Heart left ventricle (tissue), 16 donors: ENCODE data around the gene SH3BGR. TPM values are rescaled to one million over a fixed set of nuclear protein-coding genes. Genes with fewer than 3 reads are reported as not detected.

ENCODE experiments used
- ATAC-seq, 4 donors: fragments of 200-7000 bp; cut with Tn5 transposase; one replicate each; pipeline ENCODE4 v1.9.1; 2020 to 2022; ENCODE audit warnings: moderate library complexity in 4 of 4, mild to moderate bottlenecking in 3 of 4, moderate number of reproducible peaks in 1 of 4
- DNase-seq, 5 donors: peaks; one replicate each; pipeline ENCODE4 v3.0.0-alpha.2; 2020
- H3K27ac ChIP-seq, 12 donors: fragments of 200-600 bp; sonication (generic) in 4 of 12; one replicate each; pipeline versions ENCODE4 v1.5.0 to v1.8.0; 2016 to 2022; ENCODE audit warnings: mild to moderate bottlenecking in 2 of 12
- H3K27me3 ChIP-seq, 9 donors: fragments of 200-600 bp; sonication (generic) in 2 of 9; one replicate each; pipeline versions ENCODE4 v1.5.1 to v1.8.0; 2016 to 2022; ENCODE audit warnings: mild to moderate bottlenecking in 3 of 9
- H3K36me3 ChIP-seq, 9 donors: fragments of 200-600 bp; sonication (generic) in 2 of 9; one replicate each; pipeline versions ENCODE4 v1.5.0 to v1.8.0; 2018 to 2022; ENCODE audit warnings: mild to moderate bottlenecking in 2 of 9
- H3K4me1 ChIP-seq, 12 donors: fragments of 200-600 bp; sonication (generic) in 4 of 12; one replicate each; pipeline versions ENCODE4 v1.5.0 to v1.8.0; 2016 to 2022; ENCODE audit warnings: mild to moderate bottlenecking in 3 of 12
- H3K4me3 ChIP-seq, 12 donors: fragments of 200-600 bp; sonication (generic) in 4 of 12; one replicate each; pipeline versions ENCODE4 v1.5.0 to v1.8.0; 2017 to 2022; ENCODE audit warnings: mild to moderate bottlenecking in 9 of 12, moderate library complexity in 4 of 12
- H3K9me3 ChIP-seq, 12 donors: fragments of 200-600 bp; sonication (generic) in 4 of 12; one replicate each; pipeline versions ENCODE4 v1.5.0 to v1.8.0; 2016 to 2022; ENCODE audit warnings: mild to moderate bottlenecking in 1 of 12
- POLR2A ChIP-seq, 2 donors: fragments of 450-650 bp; IDR thresholded peaks; one replicate each; pipeline ENCODE4 v1.6.1; 2017; ENCODE audit warnings: antibody characterized with exemption in 2 of 2, mild to moderate bottlenecking in 2 of 2, moderate library complexity in 2 of 2
- WGBS, 4 donors: extraction: QIAGEN DNeasy Blood & Tissue Kit in 2 of 4; methylation state at CpG; one replicate each; pipeline versions ENCODE4 v1.1.5 to v1.1.7; 2013 to 2018; 5-methylcytosine and 5-hydroxymethylcytosine counted together
- intact Hi-C, 10 donors: fragments of 100-400 bp; cut with DNase I; formaldehyde crosslinking; loops; one replicate each; pipeline versions ENCODE4 v1.11.1 to v1.14.2; 2022
- polyA plus RNA-seq, 2 donors: library from polyadenylated mRNA; stranded (reverse); fragments of 200-250 nt; gene quantifications; one replicate each; pipeline ENCODE4 v1.2.3, GENCODE V29; 2013
- total RNA-seq, 9 donors: library from RNA; depleted of rRNA in 2 of 9; stranded (reverse); fragments of >200 nt in 2 of 9; fragmentation: NEBNext Ultra II Directional in 3 of 9; extraction: Animal tissue kit (Norgen Biotek cat#: 25700) in 3 of 9; gene quantifications; one replicate each; pipeline versions ENCODE4 v1.1.0 to v1.2.4, GENCODE V29; 2016 to 2023
- TF ChIP-seq, protein P1 (sequence below), 12 donors: fragments of 200-600 bp; sonication (generic) in 4 of 12; IDR thresholded peaks; one replicate each; pipeline versions ENCODE4 v1.5.0 to v1.8.0; 2018 to 2022; ENCODE audit warnings: antibody characterized with exemption in 12 of 12, mild to moderate bottlenecking in 5 of 12
- donor health status: ischemic (EF 13 %, LVEDD 7.1; RV severe dilation, severe dysfunction).
- donor health status: healthy with polysubstance abuse.
- donor health status: DM: no; HTN: yes; CAD: no.
- donor health status: DM: no; HTN: no; CAD: no.
- donor health status: ischemic (EF 25% LVEDD 6.9; RV normal size, moderate dysfunction).
- donor health status: ischemic (EF 25% LVEDD 5.7; RV mildly dilated, moderate dysfunction).
- donor health status: healthy.
- donor health status: DM: yes; HTN: yes; CAD: no.
- donor health status: ischemic (EF 35%, LVEDD 5.7; RV mildly dilated, moderate dysfunction).
- donor health status: nonischemic (EF 11% LVEDD 7.7; RV severe dilation, severe dysfunction).
- donor health status: DM: yes; HTN: yes; CAD: no.
- donor health status: PGD.
- donor health status: ischemic (EF 29% LVEDD 5.4; RV normal size, mild dysfunction).
- donor health status: nonischemic (EF 23%, LVEDD 6.1; RV moderate dilation, normal function).

The SH3BGR gene
- total and polyA plus RNA-seq, 11 donors, result 52.1 to 357 (median 135) TPM

DNA sequence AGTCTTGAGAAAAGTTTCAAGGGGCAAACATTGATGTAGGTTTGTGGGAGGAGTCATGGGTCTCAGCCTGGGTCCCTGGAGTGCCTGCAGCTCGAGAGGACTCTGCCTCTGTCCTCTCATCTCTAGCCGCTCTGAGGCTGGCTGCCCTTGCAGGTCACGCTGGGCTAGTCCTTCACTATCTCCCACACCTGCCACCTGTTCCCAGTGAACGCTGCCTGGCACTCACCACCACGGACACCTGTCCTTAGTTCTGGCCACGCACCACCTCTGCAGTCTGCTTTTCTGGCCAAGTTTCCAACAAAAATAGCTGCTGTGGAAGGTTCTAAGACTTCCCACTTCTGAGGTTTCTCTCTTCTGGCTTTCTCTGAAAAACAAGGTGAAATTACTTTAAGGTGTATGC is 52.5 kb downstream of the SH3BGR start:
- WGBS, 4 donors, result 53 to 63% (median 62%) methylated on average over 6 of the region's 6 CpGs
- ATAC-seq, result peak in 1 of 4 donors; percentile 48

DNA sequence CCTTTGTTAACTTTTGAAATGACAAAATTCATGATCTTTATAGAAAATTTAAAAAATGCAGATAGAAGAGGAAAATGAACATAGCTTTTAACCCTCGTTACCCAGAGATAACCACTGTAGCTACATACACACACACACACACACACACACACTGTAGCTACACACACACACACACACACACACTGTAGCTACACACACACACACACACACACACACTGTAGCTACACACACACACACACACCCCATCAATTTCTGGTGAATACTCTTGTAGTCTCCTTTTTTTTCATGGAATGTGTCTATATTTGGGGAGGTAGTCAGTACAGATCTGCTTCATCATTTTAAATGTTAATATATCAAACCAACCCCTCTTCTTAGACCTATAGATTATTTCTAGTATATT is 58.5 kb downstream of the SH3BGR start:
- Histone ChIP-seq H3K4me3 (no peak overlapping the region), H3K36me3 (peaks cover 0 to 8% (median 0%) of the 10 kb centered on the region in 9 donors), H3K9me3 (no peaks in the 10 kb centered on the region), H3K27ac (no peak overlapping the region), H3K4me1 (peaks cover 0 to 7% (median 0%) of the 10 kb centered on the region in 12 donors), H3K27me3 (no peaks in the 10 kb centered on the region)
- ATAC-seq (no peak), DNase-seq (no peak)
- TF ChIP-seq POLR2A (IDR thresholded peaks at IDR 0.05), result no peak
- TF ChIP-seq, protein P1, sequence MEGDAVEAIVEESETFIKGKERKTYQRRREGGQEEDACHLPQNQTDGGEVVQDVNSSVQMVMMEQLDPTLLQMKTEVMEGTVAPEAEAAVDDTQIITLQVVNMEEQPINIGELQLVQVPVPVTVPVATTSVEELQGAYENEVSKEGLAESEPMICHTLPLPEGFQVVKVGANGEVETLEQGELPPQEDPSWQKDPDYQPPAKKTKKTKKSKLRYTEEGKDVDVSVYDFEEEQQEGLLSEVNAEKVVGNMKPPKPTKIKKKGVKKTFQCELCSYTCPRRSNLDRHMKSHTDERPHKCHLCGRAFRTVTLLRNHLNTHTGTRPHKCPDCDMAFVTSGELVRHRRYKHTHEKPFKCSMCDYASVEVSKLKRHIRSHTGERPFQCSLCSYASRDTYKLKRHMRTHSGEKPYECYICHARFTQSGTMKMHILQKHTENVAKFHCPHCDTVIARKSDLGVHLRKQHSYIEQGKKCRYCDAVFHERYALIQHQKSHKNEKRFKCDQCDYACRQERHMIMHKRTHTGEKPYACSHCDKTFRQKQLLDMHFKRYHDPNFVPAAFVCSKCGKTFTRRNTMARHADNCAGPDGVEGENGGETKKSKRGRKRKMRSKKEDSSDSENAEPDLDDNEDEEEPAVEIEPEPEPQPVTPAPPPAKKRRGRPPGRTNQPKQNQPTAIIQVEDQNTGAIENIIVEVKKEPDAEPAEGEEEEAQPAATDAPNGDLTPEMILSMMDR (IDR thresholded peaks at IDR 0.05), result no peak
- WGBS, 4 donors, result 88 to 94% (median 90%) methylated on average over 1 of the region's 1 CpG
- intact Hi-C loops, result no loop called here

More for the DNA sequence above, 52.5 kb downstream of the SH3BGR start:
- intact Hi-C loops, result no loop called here
- no peaks in the 10 kb centered on the region for H3K27me3 ChIP-seq
- no peak overlapping the region for H3K4me3 ChIP-seq
- DNase-seq, result no peak
- no peaks in the 10 kb centered on the region for H3K9me3 ChIP-seq
- H3K4me1 ChIP-seq, result no peaks in the 10 kb centered on the region
- TF ChIP-seq, protein P1 (IDR thresholded peaks at IDR 0.05), result no peak
- no peak for TF ChIP-seq POLR2A (IDR thresholded peaks at IDR 0.05)
- H3K27ac ChIP-seq, result no peak overlapping the region
- H3K36me3 ChIP-seq, result peaks cover 0 to 8% (median 0%) of the 10 kb centered on the region in 9 donors

DNA sequence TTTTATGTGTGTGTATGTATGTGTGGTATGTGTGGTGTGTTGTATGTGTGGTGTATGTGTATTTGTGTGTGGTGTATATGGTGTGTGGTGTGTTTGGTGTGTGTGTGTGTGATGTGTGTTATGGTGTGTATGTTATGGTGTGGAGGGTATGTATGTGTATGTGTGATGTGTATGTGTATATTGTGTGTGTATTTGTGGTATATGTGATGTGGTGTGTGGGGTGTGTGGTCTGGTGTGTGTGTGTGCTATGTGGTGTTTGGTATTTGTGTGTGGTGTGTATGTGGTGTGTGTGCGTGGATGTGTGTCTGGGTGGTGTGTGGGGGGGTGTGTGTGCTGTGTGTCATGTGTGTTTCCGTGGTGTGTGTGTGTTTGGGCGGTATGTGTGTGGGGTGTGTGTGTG is 59.3 kb downstream of the SH3BGR start:
- TF ChIP-seq POLR2A (IDR thresholded peaks at IDR 0.05), result no peak
- TF ChIP-seq, protein P1 (IDR thresholded peaks at IDR 0.05), result no peak
- Histone ChIP-seq H3K36me3 (peaks cover 0 to 17% (median 3%) of the 10 kb centered on the region in 9 donors), H3K27ac (no peak overlapping the region), H3K27me3 (no peaks in the 10 kb centered on the region), H3K4me3 (no peak overlapping the region), H3K4me1 (peaks cover 0 to 7% (median 0%) of the 10 kb centered on the region in 12 donors), H3K9me3 (no peaks in the 10 kb centered on the region)
- peak in 1 of 4 donors; percentile 36 for ATAC-seq
- 92 to 99% (median 95%) methylated on average over 3 of the region's 3 CpGs for WGBS, 4 donors
- intact Hi-C loops, result no loop called here
- no peak for DNase-seq

DNA sequence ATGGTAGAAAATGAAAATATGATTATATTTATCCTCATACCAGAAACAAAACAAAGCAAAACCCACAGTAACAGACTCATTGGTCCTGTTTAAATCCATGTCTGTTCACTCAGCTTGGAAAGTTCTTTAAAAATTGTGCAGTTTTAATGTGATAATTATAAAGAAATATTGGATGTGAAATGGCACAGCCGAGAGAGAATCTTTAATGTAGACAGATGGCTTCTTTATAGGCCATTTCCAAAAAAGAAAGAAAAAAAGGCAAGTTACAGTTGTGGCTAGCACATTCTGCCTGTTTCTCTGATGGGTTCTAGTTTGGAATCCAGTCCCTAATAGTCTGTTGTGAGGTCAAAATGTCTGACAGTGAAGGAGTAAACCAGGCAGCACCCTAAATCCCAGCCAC is 62.0 kb downstream of the SH3BGR start:
- DNase-seq, result no peak
- TF ChIP-seq, protein P1 (IDR thresholded peaks at IDR 0.05), result no peak

More for the DNA sequence above, 62.0 kb downstream of the SH3BGR start:
- H3K9me3 ChIP-seq, result no peaks in the 10 kb centered on the region
- H3K4me3 ChIP-seq, result no peak overlapping the region
- 83 to 97% (median 87%) methylated on average over 1 of the region's 1 CpG for WGBS, 4 donors
- intact Hi-C loops, result no loop called here
- no peak for ATAC-seq
- H3K36me3 ChIP-seq, result peaks cover 0 to 18% (median 3%) of the 10 kb centered on the region in 9 donors
- no peak overlapping the region for H3K27ac ChIP-seq
- peaks cover 0 to 7% (median 0%) of the 10 kb centered on the region in 12 donors for H3K4me1 ChIP-seq
- H3K27me3 ChIP-seq, result no peaks in the 10 kb centered on the region
